Activated CD4-positive, alpha-beta T cell treated with anti-CD3 and anti-CD28 coated beads, Interleukin-2, Interleukin-6, amounts not matched to agents 100 ng/mL and 50 ng/mL, durations not matched to agents 16 hours and 8 hours (primary cell): ENCODE data around the gene HLA-A.

Experiments used
- DNase-seq: peaks from one replicate; pipeline ENCODE4 v3.0.0-alpha.2; 2020

HLA-A gene

GRCh38 chr6:29935273-29935955 is 6.9 kb upstream of the HLA-A start:
- DNase-seq, result no peak

GRCh38 chr6:29938746-29939508 is 3.4 kb upstream of the HLA-A start:
- no peak for DNase-seq

GRCh38 chr6:29941016-29941415 is 1.3 kb upstream of the HLA-A start:
- DNase-seq, result no peak

- DNase-seq, result no peak
Observed at GRCh38 chr6:29941471-29941870, 861 bp upstream of the HLA-A start.

GRCh38 chr6:29941916-29942274 is 437 bp upstream of the HLA-A start:
- DNase-seq, result no peak

GRCh38 chr6:29943053-29943966 is 978 bp downstream of the HLA-A start:
- DNase-seq, result no peak

- DNase-seq, result no peak
Observed at GRCh38 chr6:29945281-29945820, 3.0 kb downstream of the HLA-A start.

- no peak for DNase-seq
Observed at GRCh38 chr6:29946223-29947076, 4.1 kb downstream of the HLA-A start.

- DNase-seq, result no peak
Observed at GRCh38 chr6:29947077-29947980, 5.0 kb downstream of the HLA-A start.

GRCh38 chr6:29948277-29948676 is 5.9 kb downstream of the HLA-A start:
- DNase-seq, result no peak

- DNase-seq, result no peak
Observed at GRCh38 chr6:29949934-29950333, 7.6 kb downstream of the HLA-A start.

GRCh38 chr6:29951882-29952281 is 9.6 kb downstream of the HLA-A start:
- no peak for DNase-seq

GRCh38 chr6:29953001-29953441 is 10.7 kb downstream of the HLA-A start:
- DNase-seq, result no peak

- no peak for DNase-seq
Observed at GRCh38 chr6:29953686-29954085, 11.4 kb downstream of the HLA-A start.

GRCh38 chr6:29954272-29954671 is 11.9 kb downstream of the HLA-A start:
- DNase-seq, result no peak

GRCh38 chr6:29955783-29956182 is 13.5 kb downstream of the HLA-A start:
- DNase-seq, result no peak

- no peak for DNase-seq
Observed at GRCh38 chr6:29956518-29956917, 14.2 kb downstream of the HLA-A start.

- no peak for DNase-seq
Observed at GRCh38 chr6:29958046-29958445, 15.7 kb downstream of the HLA-A start.

- DNase-seq, result no peak
Observed at GRCh38 chr6:29958921-29959320, 16.6 kb downstream of the HLA-A start.

- DNase-seq, result no peak
Observed at GRCh38 chr6:29959467-29959866, 17.1 kb downstream of the HLA-A start.

GRCh38 chr6:29961966-29962365 is 19.6 kb downstream of the HLA-A start:
- DNase-seq, result no peak
